Activated T-helper 2 cell treated with anti-CD3 and anti-CD28 coated beads, Interferon-gamma antibody, Interleukin-2, Interleukin-4, amounts not matched to agents 10 μg/mL and 5 μg/mL and 100 μg/mL, durations not matched to agents 14 hours and 24 hours and 36 hours (primary cell): ENCODE data around the gene LRRC15. TPM values are rescaled to one million over a fixed set of nuclear protein-coding genes. Genes with fewer than 3 reads are reported as not detected.

Experiments
- DNase-seq: peaks from one replicate; pipeline ENCODE4 v3.0.0; 2021; ENCODE audit warnings: low spot score
- H3K27ac Mint-ChIP-seq: one replicate; pipeline ENCODE4 v1.8.0; 2021; ENCODE audit warnings: mixed read lengths
- H3K27me3 Mint-ChIP-seq: one replicate; pipeline ENCODE4 v1.8.0; 2021; ENCODE audit warnings: low read depth, mixed read lengths
- H3K36me3 Mint-ChIP-seq: one replicate; pipeline ENCODE4 v1.8.0; 2021; ENCODE audit warnings: low read depth, mixed read lengths
- H3K4me1 Mint-ChIP-seq: one replicate; pipeline ENCODE4 v1.8.0; 2021; ENCODE audit warnings: low read depth, mixed read lengths
- H3K4me3 Mint-ChIP-seq: one replicate; pipeline ENCODE4 v1.8.0; 2021; ENCODE audit warnings: low read depth, mild to moderate bottlenecking, moderate library complexity, mixed read lengths
- H3K9me3 Mint-ChIP-seq: one replicate; pipeline ENCODE4 v1.8.0; 2021; ENCODE audit warnings: mixed read lengths
- intact Hi-C: fragments of 100-400 bp; cut with micrococcal nuclease; formaldehyde crosslinking; loops from one replicate; pipeline ENCODE4 v1.15.1; 2023
- total RNA-seq: library from RNA; stranded (reverse); gene quantifications from 2 replicates; pipeline ENCODE4 v1.2.3, GENCODE V29; 2022

The LRRC15 gene
- total RNA-seq, 1 donor from 2014 or later, result not detected

- DNase-seq, result no peak
- no peak overlapping the region for H3K27ac Mint-ChIP-seq
- no peaks in the 10 kb centered on the region for H3K36me3 Mint-ChIP-seq
- peaks cover 27% of the 10 kb centered on the region for H3K27me3 Mint-ChIP-seq
- H3K9me3 Mint-ChIP-seq, result no peaks in the 10 kb centered on the region
- H3K4me3 Mint-ChIP-seq, result no peak overlapping the region
- peaks cover 8% of the 10 kb centered on the region for H3K4me1 Mint-ChIP-seq
- intact Hi-C loops, result no loop called here
These were observed 32.8 kb downstream of the LRRC15 start for GRCh38 chr3:194336601-194337355.

- Mint-ChIP-seq H3K36me3 (no peaks in the 10 kb centered on the region), H3K27me3 (peaks cover 28% of the 10 kb centered on the region), H3K4me1 (peaks cover 8% of the 10 kb centered on the region), H3K27ac (no peak overlapping the region), H3K9me3 (no peaks in the 10 kb centered on the region), H3K4me3 (no peak overlapping the region)
- intact Hi-C loops, result loop anchor here (1.0 to 5.0 kb wide), 3 partner anchors 70 to 263 kb away; no protein-coding TSS in a partner anchor
- no peak for DNase-seq
These were observed 35.6 kb downstream of the LRRC15 start for GRCh38 chr3:194333981-194334320.

GRCh38 chr3:194333212-194333980 is 36.1 kb downstream of the LRRC15 start:
- H3K4me3 Mint-ChIP-seq, result peak overlapping the region; percentile 70
- peak; percentile 83 for DNase-seq
- intact Hi-C loops, result loop anchor here (1.0 to 5.0 kb wide), 3 partner anchors 71 to 263 kb away; no protein-coding TSS in a partner anchor
- peaks cover 8% of the 10 kb centered on the region for H3K4me1 Mint-ChIP-seq
- H3K36me3 Mint-ChIP-seq, result no peaks in the 10 kb centered on the region
- peaks cover 28% of the 10 kb centered on the region for H3K27me3 Mint-ChIP-seq
- H3K9me3 Mint-ChIP-seq, result no peaks in the 10 kb centered on the region
- no peak overlapping the region for H3K27ac Mint-ChIP-seq

GRCh38 chr3:194332858-194333211 is 36.7 kb downstream of the LRRC15 start:
- no peaks in the 10 kb centered on the region for H3K9me3 Mint-ChIP-seq
- H3K4me3 Mint-ChIP-seq, result no peak overlapping the region
- H3K27me3 Mint-ChIP-seq, result peaks cover 28% of the 10 kb centered on the region
- DNase-seq, result no peak
- intact Hi-C loops, result loop anchor here (1.0 to 5.0 kb wide), 3 partner anchors 71 to 264 kb away; no protein-coding TSS in a partner anchor
- no peaks in the 10 kb centered on the region for H3K36me3 Mint-ChIP-seq
- peaks cover 8% of the 10 kb centered on the region for H3K4me1 Mint-ChIP-seq
- no peak overlapping the region for H3K27ac Mint-ChIP-seq

- no peak for DNase-seq
- H3K9me3 Mint-ChIP-seq, result no peaks in the 10 kb centered on the region
- no peak overlapping the region for H3K4me3 Mint-ChIP-seq
- H3K36me3 Mint-ChIP-seq, result no peaks in the 10 kb centered on the region
- H3K27me3 Mint-ChIP-seq, result peaks cover 18% of the 10 kb centered on the region
- H3K4me1 Mint-ChIP-seq, result peaks cover 8% of the 10 kb centered on the region
- intact Hi-C loops, result loop anchor here (5.0 kb wide), 1 partner anchor 242 kb away; no protein-coding TSS in a partner anchor
- no peak overlapping the region for H3K27ac Mint-ChIP-seq
These were observed 39.0 kb downstream of the LRRC15 start for GRCh38 chr3:194330579-194330978.

GRCh38 chr3:194330160-194330559 is 39.4 kb downstream of the LRRC15 start:
- peaks cover 8% of the 10 kb centered on the region for H3K4me1 Mint-ChIP-seq
- H3K27me3 Mint-ChIP-seq, result peaks cover 18% of the 10 kb centered on the region
- intact Hi-C loops, result loop anchor here (5.0 kb wide), 1 partner anchor 242 kb away; no protein-coding TSS in a partner anchor
- H3K36me3 Mint-ChIP-seq, result no peaks in the 10 kb centered on the region
- no peak overlapping the region for H3K27ac Mint-ChIP-seq
- no peaks in the 10 kb centered on the region for H3K9me3 Mint-ChIP-seq
- no peak for DNase-seq
- no peak overlapping the region for H3K4me3 Mint-ChIP-seq

GRCh38 chr3:194329583-194329965 is 40.0 kb downstream of the LRRC15 start:
- no peaks in the 10 kb centered on the region for H3K9me3 Mint-ChIP-seq
- H3K36me3 Mint-ChIP-seq, result no peaks in the 10 kb centered on the region
- no peak overlapping the region for H3K4me3 Mint-ChIP-seq
- DNase-seq, result no peak
- H3K27me3 Mint-ChIP-seq, result peaks cover 18% of the 10 kb centered on the region
- peaks cover 8% of the 10 kb centered on the region for H3K4me1 Mint-ChIP-seq
- intact Hi-C loops, result no loop called here
- no peak overlapping the region for H3K27ac Mint-ChIP-seq

GRCh38 chr3:194328942-194329582 is 40.5 kb downstream of the LRRC15 start:
- no peak overlapping the region for H3K4me3 Mint-ChIP-seq
- peaks cover 16% of the 10 kb centered on the region for H3K27me3 Mint-ChIP-seq
- no peak overlapping the region for H3K27ac Mint-ChIP-seq
- no peaks in the 10 kb centered on the region for H3K9me3 Mint-ChIP-seq
- H3K36me3 Mint-ChIP-seq, result no peaks in the 10 kb centered on the region
- DNase-seq, result no peak
- peaks cover 7% of the 10 kb centered on the region for H3K4me1 Mint-ChIP-seq
- intact Hi-C loops, result no loop called here

- Mint-ChIP-seq H3K4me3 (no peak overlapping the region), H3K4me1 (peaks cover 4% of the 10 kb centered on the region), H3K9me3 (no peaks in the 10 kb centered on the region), H3K36me3 (no peaks in the 10 kb centered on the region), H3K27ac (no peak overlapping the region), H3K27me3 (peaks cover 14% of the 10 kb centered on the region)
- peak; percentile 32 for DNase-seq
- intact Hi-C loops, result no loop called here
These were observed 41.4 kb downstream of the LRRC15 start for GRCh38 chr3:194328053-194328657.

GRCh38 chr3:194327218-194328052 is 42.1 kb downstream of the LRRC15 start:
- Mint-ChIP-seq H3K4me3 (no peak overlapping the region), H3K27me3 (peaks cover 10% of the 10 kb centered on the region), H3K36me3 (no peaks in the 10 kb centered on the region), H3K27ac (no peak overlapping the region), H3K4me1 (peaks cover 5% of the 10 kb centered on the region), H3K9me3 (no peaks in the 10 kb centered on the region)
- no peak for DNase-seq
- intact Hi-C loops, result no loop called here

- Mint-ChIP-seq H3K36me3 (no peaks in the 10 kb centered on the region), H3K9me3 (no peaks in the 10 kb centered on the region)
- intact Hi-C loops, result no loop called here
These were observed 42.6 kb downstream of the LRRC15 start for GRCh38 chr3:194326968-194327217.

More at GRCh38 chr3:194326968-194327217, 42.6 kb downstream of the LRRC15 start:
- Mint-ChIP-seq H3K27me3 (peaks cover 14% of the 10 kb centered on the region), H3K4me3 (no peak overlapping the region), H3K27ac (no peak overlapping the region), H3K4me1 (peaks cover 5% of the 10 kb centered on the region)
- no peak for DNase-seq
